Measurements from ENCODE around the gene PARL.

GRCh38 chr3:183799461-183799860, 85.2 kb downstream of the PARL start:
- TF ChIP-seq POLR2A (IDR thresholded peaks at IDR 0.05) (no peak), CTCF (IDR thresholded peaks at IDR 0.05) (no peak)

All from heart left ventricle (tissue), 13 donors.